ENCODE data around the gene CD3D. TPM values are rescaled to one million over a fixed set of nuclear protein-coding genes. Genes with fewer than 3 reads are reported as not detected.

Gene CD3D
- polyA plus RNA-seq, 4 donors, result 5.4 to 14.6 (median 7.0) TPM

DNA sequence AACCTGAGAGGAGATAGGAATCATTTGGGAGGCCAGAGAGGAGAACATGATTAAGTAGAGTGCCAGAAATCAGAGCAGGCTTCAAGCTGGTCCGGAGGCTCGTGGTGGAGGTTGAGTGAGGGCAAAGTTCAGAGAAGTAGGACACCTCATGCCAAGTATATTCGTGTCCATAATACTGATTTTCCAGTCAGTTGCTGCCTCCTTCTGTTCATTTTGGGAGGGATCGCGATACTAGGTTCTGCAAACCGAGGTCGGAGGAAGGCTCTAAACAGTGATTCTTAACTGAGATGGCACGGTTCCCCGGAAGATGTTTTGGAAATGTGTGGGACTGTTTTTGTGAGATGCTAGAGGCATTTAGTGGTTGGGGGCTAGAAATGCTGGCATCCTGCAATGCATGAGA is 51.6 kb downstream of the CD3D start:
- Histone ChIP-seq H3K27me3 (ENCODE audit: control insufficient read depth in 3 of 3, insufficient read depth in 3 of 3, low read length in 3 of 3) (no peaks in the 10 kb centered on the region), H3K4me1 (ENCODE audit: control insufficient read depth in 3 of 3, insufficient read depth in 2 of 3, low read depth in 1 of 3, low read length in 2 of 3) (peaks cover 0 to 8% (median 3%) of the 10 kb centered on the region in 3 donors), H3K27ac (ENCODE audit: low read depth in 1 of 3, low read length in 2 of 3) (no peak overlapping the region), H3K9me3 (ENCODE audit: control insufficient read depth in 2 of 2, insufficient read depth in 1 of 2, low read depth in 1 of 2, low read length in 1 of 2) (no peaks in the 10 kb centered on the region), H3K4me3 (ENCODE audit: low read depth in 1 of 3, low read length in 3 of 3) (no peak overlapping the region), H3K36me3 (ENCODE audit: control insufficient read depth in 3 of 3, insufficient read depth in 2 of 3, low read depth in 1 of 3, low read length in 3 of 3) (no peaks in the 10 kb centered on the region)
- DNase-seq (peak; percentile 76 to 86), FAIRE-seq (no peak)
- WGBS, 3 donors, result 6 to 12% (median 11%) methylated on average over 9 of the region's 9 CpGs

DNA sequence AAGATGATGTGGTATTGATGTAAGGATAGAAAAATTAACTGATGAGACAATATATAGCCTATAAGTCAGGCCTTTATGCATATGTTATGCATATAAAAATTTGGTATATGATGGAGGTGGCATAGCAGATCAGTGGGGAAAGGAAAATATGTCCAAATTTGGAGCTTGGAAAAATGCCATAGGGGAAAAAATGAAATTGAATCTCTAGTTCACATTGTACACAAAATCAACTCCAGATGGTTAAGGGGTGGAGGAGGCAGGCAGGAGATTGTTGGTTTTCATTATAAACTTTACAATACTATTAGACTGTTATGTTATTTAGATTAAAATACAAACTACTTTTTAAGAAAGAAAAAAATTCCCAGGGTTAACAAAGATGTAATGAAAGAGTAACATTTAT is 53.1 kb downstream of the CD3D start:
- FAIRE-seq (no peak), DNase-seq (no peak)
- no peaks in the 10 kb centered on the region for H3K9me3 ChIP-seq (ENCODE audit: control insufficient read depth in 2 of 2, insufficient read depth in 1 of 2, low read depth in 1 of 2, low read length in 1 of 2)
- H3K27me3 ChIP-seq (ENCODE audit: control insufficient read depth in 3 of 3, insufficient read depth in 3 of 3, low read length in 3 of 3), result no peaks in the 10 kb centered on the region
- no peaks in the 10 kb centered on the region for H3K36me3 ChIP-seq (ENCODE audit: control insufficient read depth in 3 of 3, insufficient read depth in 2 of 3, low read depth in 1 of 3, low read length in 3 of 3)
- H3K4me1 ChIP-seq (ENCODE audit: control insufficient read depth in 3 of 3, insufficient read depth in 2 of 3, low read depth in 1 of 3, low read length in 2 of 3), result peaks cover 0 to 6% (median 3%) of the 10 kb centered on the region in 3 donors
- no peak overlapping the region for H3K27ac ChIP-seq (ENCODE audit: low read depth in 1 of 3, low read length in 2 of 3)
- H3K4me3 ChIP-seq (ENCODE audit: low read depth in 1 of 3, low read length in 3 of 3), result no peak overlapping the region

Other genes starting within 250 kb of the CD3D start
- gene SCN4B, start 189.9 kb downstream of the CD3D start, polyA plus RNA-seq, result 1 to 10 TPM in 3 of 4 donors, under 1 TPM in 1; 0.45 to 3.8 (median 2.1) TPM
- 1 to 10 TPM in 2 of 4 donors, under 1 TPM in 1, not detected in 1; under 0.01 to 2.3 (median 1.0) TPM for gene SCN2B, start 166.1 kb downstream of the CD3D start, polyA plus RNA-seq
- 10 to 100 TPM in 2 of 4 donors, 1 to 10 TPM in 2; 4.2 to 33.9 (median 13.3) TPM for gene JAML, start 117.7 kb downstream of the CD3D start, polyA plus RNA-seq
- gene MPZL3, start 90.3 kb downstream of the CD3D start, polyA plus RNA-seq, result 10 to 100 TPM in 1 of 4 donors, 1 to 10 TPM in 3; 3.0 to 24.9 (median 4.0) TPM
- gene MPZL2, start 78.4 kb downstream of the CD3D start, polyA plus RNA-seq, result 10 to 100 TPM in 2 of 4 donors, 1 to 10 TPM in 2; 1.6 to 44.2 (median 15.3) TPM
- gene CD3E, start 38.0 kb downstream of the CD3D start, polyA plus RNA-seq, result 10 to 100 TPM in 1 of 4 donors, 1 to 10 TPM in 3; 5.9 to 13.8 (median 7.1) TPM
- gene CD3G, start 1.6 kb upstream of the CD3D start, polyA plus RNA-seq, result 1 to 10 TPM in 3 of 4 donors, under 1 TPM in 1; 0.45 to 7.3 (median 1.4) TPM
- 10 to 100 TPM; 11.3 to 42.3 (median 14.2) TPM for gene UBE4A, start 16.9 kb upstream of the CD3D start, polyA plus RNA-seq
- 100 to 1,000 TPM; 234 to 332 (median 284) TPM for gene ATP5MG, start 58.9 kb upstream of the CD3D start, polyA plus RNA-seq
- gene KMT2A, start 93.8 kb upstream of the CD3D start, polyA plus RNA-seq, result 10 to 100 TPM in 2 of 4 donors, 1 to 10 TPM in 2; 7.3 to 33.5 (median 9.5) TPM
- 10 to 100 TPM in 2 of 4 donors, 1 to 10 TPM in 2; 2.3 to 91.3 (median 15.0) TPM for gene TTC36, start 184.8 kb upstream of the CD3D start, polyA plus RNA-seq
- gene TMEM25, start 188.5 kb upstream of the CD3D start, polyA plus RNA-seq, result 100 to 1,000 TPM in 2 of 4 donors, 10 to 100 TPM in 2; 49.7 to 128 (median 82.8) TPM
- gene IFT46, start 223.2 kb upstream of the CD3D start, polyA plus RNA-seq, result 10 to 100 TPM in 1 of 4 donors, 1 to 10 TPM in 3; 5.8 to 22.1 (median 8.4) TPM
- gene ARCN1, start 229.7 kb upstream of the CD3D start, polyA plus RNA-seq, result 100 to 1,000 TPM in 3 of 4 donors, 10 to 100 TPM in 1; 79.7 to 143 (median 114) TPM

Measured in small intestine (tissue), 7 donors.